Activated CD4-positive, alpha-beta T cell treated with anti-CD3 and anti-CD28 coated beads, Interleukin-2, Interleukin-4, amounts not matched to agents 100 ng/mL and 50 ng/mL, durations not matched to agents 16 hours and 8 hours (primary cell): ENCODE measurements around the gene RUFY3.
"Not testable (repeated sequence)": the region's sequence is repeated elsewhere in the genome, so short reads cannot be mapped to it uniquely, and the experiment has no call there.

Source experiments
- DNase-seq: peaks from one replicate; pipeline ENCODE4 v3.0.0-alpha.2; 2020; ENCODE audit warnings: low spot score

RUFY3 gene, protein sequence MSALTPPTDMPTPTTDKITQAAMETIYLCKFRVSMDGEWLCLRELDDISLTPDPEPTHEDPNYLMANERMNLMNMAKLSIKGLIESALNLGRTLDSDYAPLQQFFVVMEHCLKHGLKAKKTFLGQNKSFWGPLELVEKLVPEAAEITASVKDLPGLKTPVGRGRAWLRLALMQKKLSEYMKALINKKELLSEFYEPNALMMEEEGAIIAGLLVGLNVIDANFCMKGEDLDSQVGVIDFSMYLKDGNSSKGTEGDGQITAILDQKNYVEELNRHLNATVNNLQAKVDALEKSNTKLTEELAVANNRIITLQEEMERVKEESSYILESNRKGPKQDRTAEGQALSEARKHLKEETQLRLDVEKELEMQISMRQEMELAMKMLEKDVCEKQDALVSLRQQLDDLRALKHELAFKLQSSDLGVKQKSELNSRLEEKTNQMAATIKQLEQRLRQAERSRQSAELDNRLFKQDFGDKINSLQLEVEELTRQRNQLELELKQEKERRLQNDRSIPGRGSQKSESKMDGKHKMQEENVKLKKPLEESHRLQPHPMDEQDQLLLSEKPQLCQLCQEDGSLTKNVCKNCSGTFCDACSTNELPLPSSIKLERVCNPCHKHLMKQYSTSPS

GRCh38 chr4:70721747-70722146 lies at the start of gene RUFY3:
Gene RUFY3, plus strand, starts transcription at chr4:70721964. Its CDS starts 610 bp downstream, at chr4:70722574.
- DNase-seq, result no peak

- no peak for DNase-seq
Observed at GRCh38 chr4:70674191-70674590, 47.6 kb upstream of the RUFY3 start.

GRCh38 chr4:70674731-70675130 lies 47.0 kb upstream of the RUFY3 start:
- no peak for DNase-seq

GRCh38 chr4:70676554-70677090 lies 45.1 kb upstream of the RUFY3 start:
- no peak for DNase-seq

GRCh38 chr4:70678383-70678999 lies 43.3 kb upstream of the RUFY3 start:
- no peak for DNase-seq

GRCh38 chr4:70680934-70681333 lies 40.8 kb upstream of the RUFY3 start:
- DNase-seq, result no peak

- no peak for DNase-seq
Observed at GRCh38 chr4:70681704-70682103, 40.1 kb upstream of the RUFY3 start.

- not testable (repeated sequence) for DNase-seq
Observed at GRCh38 chr4:70682142-70682541, 39.6 kb upstream of the RUFY3 start.

DNA sequence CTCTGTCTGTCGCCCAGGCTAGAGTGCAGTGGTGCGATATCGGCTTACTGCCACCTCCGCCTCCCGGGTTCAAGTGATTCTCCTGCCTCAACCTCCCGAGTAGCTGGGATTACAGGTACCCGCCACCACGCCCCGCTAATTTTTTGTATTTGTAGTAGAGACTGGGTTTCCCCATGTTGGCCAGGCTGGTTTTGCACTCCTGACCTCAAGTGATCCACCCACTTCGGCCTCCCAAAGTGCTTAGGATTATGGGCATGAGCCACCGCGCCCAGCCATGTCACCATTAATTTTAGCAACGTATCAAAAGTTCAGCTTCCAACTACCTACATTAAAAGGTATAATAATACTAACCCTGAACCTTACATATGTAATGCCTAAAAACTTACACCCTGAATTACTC lies 34.4 kb upstream of the RUFY3 start:
- DNase-seq, result no peak

- peak; percentile 94 for DNase-seq
Observed at GRCh38 chr4:70687821-70688794, 33.7 kb upstream of the RUFY3 start, which contains the start of gene UTP3. Gene UTP3, plus strand, starts transcription at chr4:70688532. Its CDS starts 146 bp downstream, at chr4:70688678.

GRCh38 chr4:70688795-70689231 lies 33.0 kb upstream of the RUFY3 start:
- DNase-seq, result no peak

GRCh38 chr4:70691661-70692060 lies 30.1 kb upstream of the RUFY3 start:
- DNase-seq, result no peak

DNA sequence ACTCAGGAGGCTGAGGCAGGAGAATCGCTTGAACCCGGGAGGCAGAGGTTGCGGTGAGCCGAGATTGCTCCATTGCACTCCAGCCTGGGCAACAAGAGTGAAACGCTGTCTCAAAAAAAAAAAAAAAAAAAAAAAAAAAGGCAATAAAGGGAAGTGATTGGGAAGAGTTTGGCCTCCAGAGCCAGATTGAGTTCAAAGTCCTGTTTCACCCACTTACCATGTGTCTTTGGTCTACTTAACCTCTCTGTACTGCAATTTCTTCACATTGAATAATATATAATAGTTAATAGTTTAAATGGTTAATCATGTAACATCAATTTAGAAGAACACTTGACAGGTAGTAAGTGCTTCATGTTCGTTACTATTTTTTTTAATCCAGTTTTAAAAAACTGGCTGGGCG lies 27.1 kb upstream of the RUFY3 start:
- not testable (repeated sequence) for DNase-seq

DNA sequence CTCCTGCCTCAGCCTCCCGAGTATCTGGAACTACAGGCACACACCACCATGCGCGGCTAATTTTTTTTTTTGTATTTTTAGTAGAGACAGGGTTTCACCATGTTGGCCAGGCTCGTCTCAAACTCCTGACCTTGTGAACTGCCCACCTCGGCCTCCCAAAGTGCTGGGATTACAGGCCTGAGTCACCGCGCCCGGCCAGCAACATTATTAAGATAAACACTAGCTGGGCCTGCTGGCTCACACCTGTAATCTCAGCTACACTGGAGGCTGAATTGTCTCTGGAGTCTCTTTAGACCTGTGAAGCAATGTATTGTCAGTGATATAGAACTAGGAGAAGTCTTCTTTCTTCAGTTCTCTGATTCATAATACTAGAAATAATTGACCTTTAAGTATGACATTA lies 23.3 kb upstream of the RUFY3 start:
- not testable (repeated sequence) for DNase-seq

- DNase-seq, result no peak
Observed at GRCh38 chr4:70700712-70701111, 21.1 kb upstream of the RUFY3 start.

DNA sequence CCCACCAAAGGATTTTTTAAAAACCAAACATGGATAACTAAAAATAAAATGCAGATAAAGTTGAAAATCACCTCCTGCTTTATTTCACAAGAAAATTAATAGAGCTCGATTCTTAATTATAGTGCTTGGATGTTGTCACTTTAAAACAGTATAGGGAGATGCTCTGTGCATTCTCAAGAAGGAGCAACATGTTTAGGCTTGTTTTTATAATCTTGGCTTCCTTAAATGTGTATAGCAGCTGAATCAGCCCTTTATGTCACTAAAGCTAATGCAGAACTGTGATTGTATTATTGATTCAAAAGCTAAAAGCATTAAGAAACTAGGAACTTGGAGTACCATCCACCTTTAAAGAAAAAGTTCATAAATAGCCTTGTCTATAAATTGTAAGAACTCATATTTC lies 20.5 kb upstream of the RUFY3 start:
- DNase-seq, result no peak

DNA sequence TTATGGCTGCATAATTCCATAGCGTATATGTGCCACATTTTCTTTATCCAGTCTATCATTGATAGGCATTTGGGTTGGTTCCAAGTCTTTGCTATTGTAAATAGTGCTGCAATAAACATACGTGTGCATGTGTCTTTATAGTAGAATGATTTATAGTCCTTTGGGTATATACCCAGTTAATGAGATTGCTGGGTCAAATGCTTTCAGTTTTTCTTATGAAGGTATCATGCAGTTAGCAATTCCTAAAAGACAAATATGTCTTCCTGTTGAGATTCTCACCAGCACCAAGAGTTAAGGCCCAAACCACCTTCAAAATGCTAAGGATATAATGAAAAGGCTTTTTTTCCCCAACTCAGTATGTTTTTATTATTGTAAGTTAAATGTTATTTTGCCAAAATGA lies 19.2 kb upstream of the RUFY3 start:
- DNase-seq, result not testable (repeated sequence)

DNA sequence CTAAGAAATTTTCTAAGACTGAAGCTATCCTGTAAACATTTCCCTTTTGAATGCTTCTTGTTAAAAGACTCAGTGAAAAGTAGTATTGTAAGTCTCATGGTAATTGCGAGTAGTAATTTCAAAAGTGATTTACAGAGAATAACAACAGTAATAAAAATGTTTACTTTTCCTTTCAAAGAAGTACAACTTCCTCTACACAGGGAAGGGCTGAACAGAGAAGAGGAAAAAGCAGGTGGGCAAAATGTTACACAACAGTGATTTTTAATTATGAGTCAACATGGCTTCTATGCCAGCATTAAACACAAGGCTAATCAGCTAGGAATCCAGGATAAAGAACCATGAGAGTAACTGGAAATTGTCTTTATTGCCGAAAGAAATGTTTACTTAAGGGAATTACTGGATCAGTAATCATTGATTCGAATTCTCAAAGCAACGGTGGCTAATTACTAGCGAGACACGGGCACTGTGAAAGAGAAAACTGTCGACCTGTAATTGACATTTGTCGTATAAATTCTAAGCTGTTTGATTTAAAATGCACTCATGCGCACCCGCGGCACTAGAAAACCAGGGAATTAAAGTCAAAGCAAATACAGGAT lies 18.0 kb upstream of the RUFY3 start:
- no peak for DNase-seq

DNA sequence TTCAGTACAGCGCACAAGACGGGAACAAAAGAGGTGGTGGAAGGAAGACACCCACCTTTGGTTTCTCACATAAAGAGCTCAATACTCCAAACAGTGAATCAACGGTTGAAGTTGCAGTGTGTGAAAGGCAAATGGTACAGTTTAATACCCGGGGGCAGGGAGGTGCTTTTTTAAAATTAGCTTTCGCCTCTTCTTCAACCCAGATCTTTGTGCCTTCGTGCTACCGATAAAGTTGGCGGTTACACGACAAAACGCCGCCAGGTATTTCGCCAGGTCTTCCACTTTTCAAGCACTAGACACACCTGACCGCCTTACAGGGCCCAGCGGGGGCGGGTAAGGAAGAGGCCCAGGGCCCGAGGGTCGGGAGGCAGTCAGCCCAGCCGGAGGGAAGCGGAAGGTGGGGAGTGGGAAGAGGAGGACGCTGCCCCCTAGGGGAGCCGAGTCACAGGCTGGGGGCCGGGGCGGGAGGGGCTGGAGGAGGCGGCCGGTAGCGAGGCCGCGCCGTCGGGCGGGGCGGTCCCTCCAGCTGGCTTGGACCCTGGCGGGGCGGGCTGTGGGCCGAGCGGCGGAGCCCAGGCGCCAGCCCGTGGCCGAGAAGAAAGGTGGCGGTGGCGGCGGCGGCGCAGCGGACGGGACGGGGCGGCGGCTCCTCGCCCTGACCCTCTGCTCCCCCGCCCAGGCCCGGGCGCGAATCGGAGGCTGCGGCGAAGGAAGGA lies 17.4 kb upstream of the RUFY3 start:
- peak; percentile 46 for DNase-seq

- no peak for DNase-seq
Observed at GRCh38 chr4:70704931-70705182, 16.9 kb upstream of the RUFY3 start.
